Endothelial cell of umbilical vein (primary cell): Measurements from ENCODE around the gene CFAP100.

Source experiments
- CTCF ChIP-seq, 2 donors: IDR thresholded peaks; 1 replicate in 1 of 2; 2 replicates in 1 of 2; pipeline ENCODE4 v1.5.1; 2011; ENCODE audit warnings: low read length in 2 of 2, mild to moderate bottlenecking in 2 of 2, moderate library complexity in 2 of 2, control low read depth in 1 of 2, inconsistent platforms in 1 of 2, low read depth in 1 of 2; ENCODE audit not compliant: insufficient read depth in 1 of 2; ENCODE audit errors: extremely low read depth in 1 of 2
- EZH2 ChIP-seq: IDR thresholded peaks from 2 replicates; pipeline ENCODE4 v1.6.1; 2012; ENCODE audit warnings: borderline replicate concordance, low read depth, mild to moderate bottlenecking, moderate library complexity, low read length, inconsistent platforms; ENCODE audit not compliant: severe bottlenecking
- GATA2 ChIP-seq: IDR thresholded peaks from 2 replicates; pipeline ENCODE4 v1.7.0; 2011; ENCODE audit warnings: low read depth, mild to moderate bottlenecking, moderate library complexity, mixed read lengths, low read length; ENCODE audit not compliant: insufficient read length, insufficient read depth
- JUN ChIP-seq: IDR thresholded peaks from 2 replicates; pipeline ENCODE4 v1.6.1; 2011; ENCODE audit warnings: borderline replicate concordance, low read depth; ENCODE audit not compliant: insufficient read length, insufficient read depth
- MAX ChIP-seq: IDR thresholded peaks from 2 replicates; pipeline ENCODE4 v1.6.1; 2011; ENCODE audit not compliant: insufficient read depth, insufficient read length
- MYC ChIP-seq: IDR thresholded peaks from one replicate; pipeline ENCODE4 v1.6.1; 2011; ENCODE audit warnings: mild to moderate bottlenecking, low read depth, low read length
- POLR2A ChIP-seq: IDR thresholded peaks from 2 replicates; pipeline ENCODE4 v1.6.1; 2012; ENCODE audit warnings: low read depth, mild to moderate bottlenecking, control low read depth, low read length
- POLR2AphosphoS5 ChIP-seq: IDR thresholded peaks from 2 replicates; pipeline ENCODE4 v1.6.1; 2012; ENCODE audit warnings: low read depth, mild to moderate bottlenecking, control low read depth, low read length, moderate library complexity; ENCODE audit not compliant: insufficient read depth

GRCh38 chr3:126422571-126423091, 27.9 kb downstream of the CFAP100 start:
- TF ChIP-seq POLR2A (no peak), MAX (no peak), EZH2 (no peak), JUN (no peak), MYC (no peak), CTCF (IDR thresholded peaks at IDR 0.05; ENCODE audit: extremely low read depth in 1 of 2, insufficient read depth in 1 of 2, low read depth in 1 of 2, low read length in 2 of 2) (no peak), GATA2 (no peak), POLR2AphosphoS5 (no peak)
